ENCODE measurements around the gene SLCO2B1. TPM values are rescaled to one million over a fixed set of nuclear protein-coding genes. Genes with fewer than 3 reads are reported as not detected.

Gene SLCO2B1
- total RNA-seq, 1 donor from 2014 or later = 403 TPM

- intact Hi-C loops (cut with DNase I) = no loop called here
- H3K4me3 ChIP-seq = no peak overlapping the region
- TF ChIP-seq CTCF (IDR thresholded peaks at IDR 0.05) = no peak
- H3K36me3 ChIP-seq = no peaks in the 10 kb centered on the region
- H3K9me3 ChIP-seq = no peaks in the 10 kb centered on the region
- H3K4me1 ChIP-seq = no peaks in the 10 kb centered on the region
- H3K27me3 ChIP-seq = no peaks in the 10 kb centered on the region
- H3K27ac ChIP-seq = no peak overlapping the region
- no peak for DNase-seq (ENCODE audit: low spot score in 2 of 2)
Observed at GRCh38 chr11:75149766-75150465, 991 bp upstream of the SLCO2B1 start.

GRCh38 chr11:75151346-75152047, 590 bp downstream of the SLCO2B1 start:
- Histone ChIP-seq H3K36me3 (no peaks in the 10 kb centered on the region), H3K27ac (no peak overlapping the region)
- intact Hi-C loops (cut with DNase I) = no loop called here

GRCh38 chr11:75152090-75152489, 1.2 kb downstream of the SLCO2B1 start:
- intact Hi-C loops (cut with DNase I) = no loop called here
- H3K4me3 ChIP-seq = peak overlapping the region; percentile 25 to 50
- H3K36me3 ChIP-seq = no peaks in the 10 kb centered on the region
- H3K27ac ChIP-seq = no peak overlapping the region
- H3K9me3 ChIP-seq = no peaks in the 10 kb centered on the region
- no peak for DNase-seq (ENCODE audit: low spot score in 2 of 2)
- no peaks in the 10 kb centered on the region for H3K27me3 ChIP-seq
- TF ChIP-seq CTCF (IDR thresholded peaks at IDR 0.05) = no peak
- H3K4me1 ChIP-seq = no peaks in the 10 kb centered on the region

More at GRCh38 chr11:75151346-75152047, 590 bp downstream of the SLCO2B1 start:
- H3K27me3 ChIP-seq = no peaks in the 10 kb centered on the region
- H3K4me3 ChIP-seq = peak overlapping the region in 1 of 2 donors; percentile 50
- H3K9me3 ChIP-seq = no peaks in the 10 kb centered on the region
- no peaks in the 10 kb centered on the region for H3K4me1 ChIP-seq
- TF ChIP-seq CTCF (IDR thresholded peaks at IDR 0.05) = no peak
- no peak for DNase-seq (ENCODE audit: low spot score in 2 of 2)

GRCh38 chr11:75152651-75153427, 1.9 kb downstream of the SLCO2B1 start:
- intact Hi-C loops (cut with DNase I) = no loop called here
- no peak for DNase-seq (ENCODE audit: low spot score in 2 of 2)
- Histone ChIP-seq H3K4me1 (no peaks in the 10 kb centered on the region), H3K27me3 (no peaks in the 10 kb centered on the region), H3K36me3 (no peaks in the 10 kb centered on the region), H3K9me3 (no peaks in the 10 kb centered on the region), H3K27ac (no peak overlapping the region), H3K4me3 (peak overlapping the region; percentile 25 to 50)
- TF ChIP-seq CTCF (IDR thresholded peaks at IDR 0.05) = no peak

GRCh38 chr11:75154646-75155569, 4.0 kb downstream of the SLCO2B1 start:
- Histone ChIP-seq H3K4me3 (peak overlapping the region in 1 of 2 donors; percentile 50), H3K27ac (no peak overlapping the region), H3K36me3 (no peaks in the 10 kb centered on the region), H3K9me3 (no peaks in the 10 kb centered on the region), H3K4me1 (no peaks in the 10 kb centered on the region), H3K27me3 (no peaks in the 10 kb centered on the region)
- no peak for TF ChIP-seq CTCF (IDR thresholded peaks at IDR 0.05)
- DNase-seq (ENCODE audit: low spot score in 2 of 2) = no peak
- intact Hi-C loops (cut with DNase I) = no loop called here
